Sigmoid colon (tissue), 4 donors: Measurements from ENCODE around the gene ZNF101.
A peak's percentile ranks its signal among the peaks of the same experiment; 100 is the strongest.

Source experiments
- CTCF ChIP-seq, 4 experiments: fragments of 450-650 bp in 3 of 4; fragments of 200-600 bp in 1 of 4; IDR thresholded peaks; one replicate each; pipeline ENCODE4 v1.5.1; 2016 to 2019; ENCODE audit warnings: antibody characterized with exemption in 4 of 4, mild to moderate bottlenecking in 3 of 4, moderate library complexity in 2 of 4
- EP300 ChIP-seq, 4 donors: sonication (generic); formaldehyde crosslinking; IDR thresholded peaks; one replicate each; pipeline ENCODE4 v1.6.1; 2017; ENCODE audit warnings: antibody characterized with exemption in 4 of 4
- POLR2A ChIP-seq, 2 donors: fragments of 450-650 bp; IDR thresholded peaks; one replicate each; pipeline ENCODE4 v1.6.1; 2016; ENCODE audit warnings: antibody characterized with exemption in 2 of 2, mild to moderate bottlenecking in 2 of 2, moderate library complexity in 2 of 2
- POLR2AphosphoS5 ChIP-seq, 4 donors: sonication (generic); formaldehyde crosslinking; IDR thresholded peaks; one replicate each; pipeline ENCODE4 v1.6.1; 2017; ENCODE audit warnings: antibody characterized with exemption in 4 of 4

- TF ChIP-seq CTCF (IDR thresholded peaks at IDR 0.05) (peak in 1 of 4 experiments; percentile 25), EP300 (IDR thresholded peaks at IDR 0.05) (no peak), POLR2AphosphoS5 (IDR thresholded peaks at IDR 0.05) (no peak), POLR2A (IDR thresholded peaks at IDR 0.05) (no peak)
Observed at GRCh38 chr19:19644054-19644388, 24.6 kb upstream of the ZNF101 start.
